Astrocyte of the hippocampus (primary cell): ENCODE data around the gene CA10.

Experiments
- DNase-seq: peaks from one replicate; pipeline ENCODE4 v3.0.0; 2011; ENCODE audit warnings: low read depth, low spot score

Gene CA10

DNA sequence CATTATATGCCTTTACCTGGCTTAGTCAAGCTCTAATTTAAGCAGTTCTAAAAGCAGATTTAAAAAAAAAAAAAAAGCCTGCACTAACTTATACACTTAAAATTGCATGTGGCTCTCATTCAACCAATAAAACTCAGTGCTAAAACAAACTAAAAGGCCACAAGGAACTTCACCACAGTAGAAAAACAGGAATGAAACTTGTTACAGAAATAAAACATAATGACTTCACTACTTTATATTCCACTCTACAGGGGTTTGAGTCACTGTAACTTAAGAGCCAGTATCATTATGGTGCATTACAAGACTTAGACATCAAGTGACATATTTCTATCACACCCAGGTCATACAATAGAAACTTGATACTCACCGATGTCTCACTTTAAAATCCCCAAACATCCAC, 11.1 kb downstream of the CA10 start:
- DNase-seq = peak; percentile 49

DNA sequence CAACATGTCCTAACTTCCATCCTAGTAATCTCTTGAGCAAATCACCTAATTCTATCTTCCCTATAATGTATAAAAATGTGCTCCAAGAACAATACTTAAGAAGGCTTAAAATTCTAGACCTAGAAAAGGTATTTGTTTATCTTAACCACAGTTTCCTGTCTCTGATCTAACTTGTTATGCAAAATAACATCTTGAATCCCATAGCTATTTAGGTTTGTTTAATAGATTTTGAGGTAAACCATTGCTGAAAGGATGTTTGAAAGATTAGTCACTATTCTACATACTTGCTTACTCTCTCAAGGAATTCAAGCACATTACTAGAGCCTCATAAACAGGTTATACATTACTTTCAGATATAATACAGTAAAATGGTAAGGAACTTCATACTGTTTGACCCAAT, 13.0 kb downstream of the CA10 start:
- DNase-seq = peak; percentile 74

DNA sequence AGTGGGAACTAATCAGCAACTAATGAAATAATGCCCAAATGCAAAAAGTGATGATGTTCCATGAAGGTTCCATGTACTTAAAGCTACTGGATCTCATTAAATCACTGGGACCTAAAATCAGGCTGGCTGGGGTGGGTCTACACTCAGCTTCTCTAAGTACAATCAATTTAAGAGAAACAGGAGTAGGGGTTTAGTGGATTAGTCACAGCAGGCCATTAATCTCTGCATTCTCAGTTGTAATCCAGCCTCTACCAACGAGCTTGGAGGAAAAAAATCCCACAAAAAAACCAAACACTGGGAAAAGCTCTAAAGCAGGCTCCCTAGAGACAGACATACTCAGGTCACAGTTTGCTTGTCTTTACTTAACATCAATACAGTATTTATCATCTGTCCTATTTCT, 15.0 kb downstream of the CA10 start:
- DNase-seq = no peak

DNA sequence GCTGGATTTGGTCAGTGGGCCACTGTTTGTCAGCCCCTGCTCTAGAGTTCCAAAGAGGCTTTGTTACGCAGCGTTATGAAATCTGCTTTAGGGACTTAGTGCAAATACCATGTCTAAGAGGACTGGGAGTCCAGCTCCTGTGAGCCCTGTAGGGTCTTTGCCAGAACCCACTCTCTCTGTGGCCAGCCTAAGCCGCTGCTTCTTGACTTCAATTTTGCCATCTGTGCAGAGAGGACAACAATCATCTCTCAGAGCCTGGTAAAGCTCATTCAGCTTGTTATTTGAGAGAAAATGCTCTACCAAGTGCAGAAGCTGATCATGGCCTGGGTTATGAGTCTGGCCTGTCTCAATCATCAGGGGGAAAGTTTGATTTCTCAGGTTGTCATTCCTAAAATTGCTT, 17.9 kb downstream of the CA10 start:
- no peak for DNase-seq

DNA sequence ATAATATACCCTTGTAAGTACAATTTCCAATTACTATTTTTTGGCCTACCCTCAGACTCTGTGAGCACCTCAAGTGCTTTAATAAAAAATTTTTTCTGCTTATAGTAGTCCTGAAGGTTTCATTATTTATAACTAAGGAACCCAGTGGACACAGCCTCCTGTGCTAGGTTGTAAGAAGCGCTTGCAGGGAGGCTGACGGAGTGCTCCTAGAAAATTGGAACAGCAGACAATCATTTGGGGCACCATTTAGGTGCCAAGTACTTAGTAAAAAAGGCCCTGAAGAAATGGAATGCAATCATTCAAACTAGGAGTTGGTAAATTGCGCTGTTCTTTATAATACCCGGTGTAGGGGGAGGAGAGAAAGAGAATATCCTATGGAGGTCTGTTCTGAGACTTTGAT, 19.8 kb downstream of the CA10 start:
- DNase-seq = no peak

DNA sequence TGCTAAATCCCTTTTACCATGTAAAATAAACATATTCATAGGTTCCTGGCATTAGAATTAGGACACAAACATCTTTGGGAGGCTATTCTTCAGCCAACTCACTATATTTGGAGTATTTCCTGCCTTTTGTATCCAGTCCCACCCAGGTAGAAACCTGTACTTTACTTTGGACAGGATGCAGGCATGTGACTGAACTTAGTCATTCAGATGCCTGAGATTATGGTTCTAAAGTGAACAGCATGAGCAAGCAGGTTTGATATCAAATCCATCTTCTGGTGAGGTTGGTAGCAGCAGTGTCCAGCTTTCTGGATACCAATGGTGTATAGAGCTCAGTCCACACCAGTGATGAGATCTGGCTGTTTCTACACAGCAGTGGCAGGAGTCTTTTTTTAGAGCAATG, 20.2 kb downstream of the CA10 start:
- no peak for DNase-seq

DNA sequence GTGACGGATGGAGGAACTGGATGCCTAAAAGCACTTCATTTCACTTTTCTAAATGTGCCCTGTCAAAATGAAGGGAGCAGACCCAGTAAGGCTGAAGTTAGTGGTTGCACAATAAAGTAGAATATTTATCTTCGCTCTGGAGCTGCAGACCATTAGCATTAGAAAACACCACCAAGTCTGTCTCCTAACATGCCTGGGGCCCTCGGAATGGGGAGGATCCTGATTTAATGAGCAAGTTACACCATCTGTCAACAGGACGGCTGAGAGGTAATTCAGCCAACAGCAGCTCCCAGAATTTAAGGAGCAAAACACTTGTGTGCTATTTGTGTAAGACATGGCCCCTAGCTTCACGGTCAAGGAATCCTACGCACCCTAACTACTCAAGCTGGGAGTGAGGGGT, 22.3 kb downstream of the CA10 start:
- no peak for DNase-seq

DNA sequence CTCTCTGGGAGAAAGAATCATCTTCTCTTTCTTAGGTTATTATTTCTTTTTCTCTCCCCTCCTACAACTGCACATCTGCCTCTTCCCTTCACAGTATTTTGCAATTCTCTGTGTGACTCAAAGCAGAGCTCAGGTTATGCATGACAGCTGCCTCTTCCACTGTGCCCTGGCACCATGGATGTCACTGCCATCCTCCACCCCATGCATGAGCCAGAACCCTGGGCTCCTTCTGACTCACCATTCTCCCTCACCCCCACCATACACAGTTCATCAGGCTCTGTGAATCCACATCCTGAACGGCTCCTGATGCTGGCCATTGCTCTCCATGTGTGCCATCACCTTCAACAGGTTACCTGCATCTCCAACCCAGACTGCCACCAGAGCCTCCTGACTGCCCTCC, 23.9 kb downstream of the CA10 start:
- DNase-seq = no peak

DNA sequence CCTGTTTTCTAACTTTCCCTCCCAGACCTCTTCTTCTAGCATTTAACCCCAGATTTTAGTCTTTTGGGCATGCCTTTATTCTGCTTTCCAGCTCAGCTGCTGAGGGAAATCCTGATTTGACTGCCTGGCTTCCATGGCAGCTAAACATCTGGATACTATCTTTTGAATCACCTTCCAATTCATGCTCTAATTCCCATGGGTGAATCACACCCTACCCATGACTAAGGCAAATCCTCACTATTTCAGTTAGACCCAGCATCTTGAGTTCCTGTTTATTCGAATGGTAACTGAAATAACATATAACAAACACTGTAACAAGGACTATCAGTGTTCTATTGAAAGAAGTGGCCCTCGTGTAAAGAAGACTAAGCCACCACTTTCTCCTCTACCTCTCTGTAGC, 29.8 kb downstream of the CA10 start:
- DNase-seq = no peak

DNA sequence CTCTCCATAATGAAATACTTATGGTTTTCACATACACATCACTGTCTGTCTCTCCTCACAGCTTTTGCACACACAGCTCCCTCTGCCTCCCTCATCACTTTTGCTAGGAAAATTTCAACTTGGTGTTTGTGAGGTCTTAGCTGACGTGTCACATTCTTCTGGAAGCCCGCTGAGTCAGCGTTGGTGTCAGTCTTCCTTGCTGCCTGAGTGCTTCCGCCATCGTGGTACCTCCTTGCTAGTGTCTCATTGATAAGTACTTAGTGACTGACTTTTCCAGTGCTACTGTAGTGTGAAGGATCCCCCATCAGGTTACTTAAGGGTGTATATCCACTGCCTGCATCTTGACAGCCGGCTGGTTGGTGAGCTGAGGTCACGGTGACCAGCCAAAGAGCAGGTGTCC, 33.5 kb downstream of the CA10 start:
- DNase-seq = no peak

DNA sequence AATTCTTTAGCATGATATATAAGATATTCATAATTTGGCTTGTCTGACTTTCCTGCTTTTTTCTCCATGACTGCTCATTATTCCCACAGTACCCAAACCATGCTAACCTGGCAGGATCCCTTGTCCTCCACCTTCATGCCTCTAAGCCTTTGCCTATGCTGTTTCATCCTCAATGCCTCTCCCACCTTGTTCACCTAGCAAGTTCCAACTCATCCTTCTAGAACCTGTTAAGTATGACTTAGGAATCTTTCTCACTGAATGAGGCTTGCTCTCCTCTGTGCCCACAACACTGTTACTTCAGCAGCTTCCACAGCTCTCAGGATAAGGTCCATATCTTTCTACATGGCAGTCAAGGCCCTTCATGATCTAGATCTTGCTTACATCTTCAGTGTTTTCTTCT, 34.0 kb downstream of the CA10 start:
- no peak for DNase-seq

DNA sequence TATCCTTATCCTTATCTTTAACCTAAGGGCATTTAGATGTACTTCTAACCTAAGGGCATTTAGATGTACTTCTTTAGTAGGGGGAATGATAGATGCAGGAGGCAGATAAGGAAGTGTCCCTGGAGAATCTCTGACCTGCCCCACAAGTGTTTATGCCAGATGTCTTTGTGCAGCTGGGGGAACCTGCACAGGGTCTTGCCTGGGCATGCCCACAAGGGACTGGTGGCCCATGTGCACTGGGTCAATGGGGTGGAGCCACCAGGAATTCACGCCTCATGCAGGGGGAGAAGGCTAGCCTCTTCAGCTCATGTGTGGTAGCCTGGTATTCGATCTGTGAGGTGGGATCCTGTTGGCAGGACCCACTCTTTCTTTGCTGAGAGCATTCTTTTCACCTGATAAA, 38.0 kb downstream of the CA10 start:
- DNase-seq = no peak

DNA sequence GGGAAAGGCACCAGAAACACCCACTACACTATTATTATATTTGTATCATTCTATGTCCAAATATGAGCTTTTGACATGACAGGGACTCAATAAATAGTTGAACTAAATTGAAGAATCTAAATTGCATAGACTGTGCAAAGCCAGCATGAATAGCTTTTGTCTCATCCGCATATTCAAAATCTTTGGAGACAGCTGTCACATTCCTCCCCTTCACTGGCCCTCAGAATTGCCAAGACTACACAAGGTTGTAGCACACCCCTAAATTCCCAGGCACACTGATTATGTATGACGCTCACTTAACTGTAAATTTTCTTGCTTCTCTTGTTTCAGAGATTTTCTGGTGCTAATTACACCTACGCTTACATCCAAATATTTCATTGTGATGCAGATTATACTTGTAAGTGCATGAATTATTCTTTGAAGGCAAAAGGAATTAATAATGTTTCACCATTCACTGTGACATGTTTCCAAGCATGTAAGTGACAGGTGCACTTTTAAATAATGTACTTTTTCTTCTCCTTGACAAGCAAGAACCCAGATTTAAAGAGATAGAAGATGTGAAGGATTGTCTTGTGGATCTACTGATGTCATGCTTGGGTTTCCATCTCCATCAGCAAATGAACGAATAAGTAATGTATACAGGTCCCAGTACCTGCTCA, 47.5 kb downstream of the CA10 start:
- DNase-seq = no peak

DNA sequence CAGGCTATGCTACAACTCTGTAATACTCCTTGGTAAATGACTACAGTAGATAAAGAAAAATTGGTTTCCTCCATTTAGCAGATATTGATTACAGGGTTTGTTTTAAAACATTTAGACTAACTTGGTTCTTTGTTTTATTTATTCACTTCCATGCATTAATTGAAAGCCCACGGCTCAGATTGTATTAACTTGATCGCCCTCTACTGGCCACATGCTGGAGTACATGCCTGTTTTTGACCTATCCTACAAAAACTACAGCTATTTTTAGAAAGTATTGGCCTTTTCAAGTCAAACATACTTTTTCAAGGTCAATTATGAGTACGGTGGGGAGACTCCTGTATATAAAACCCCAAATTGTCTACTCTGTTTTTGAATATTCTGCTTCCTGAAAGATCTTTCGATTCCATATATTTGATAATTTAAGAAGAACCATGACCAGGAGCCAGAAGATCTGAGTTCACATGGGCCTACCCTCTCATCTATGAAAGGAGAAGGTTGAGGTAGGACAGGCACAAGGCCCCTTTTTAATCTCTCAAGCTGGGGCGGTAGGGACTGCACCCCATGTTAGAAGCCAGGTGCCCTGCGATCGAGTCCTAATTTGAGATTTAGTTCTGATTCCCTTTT, 51.8 kb downstream of the CA10 start:
- DNase-seq = peak; percentile 74

DNA sequence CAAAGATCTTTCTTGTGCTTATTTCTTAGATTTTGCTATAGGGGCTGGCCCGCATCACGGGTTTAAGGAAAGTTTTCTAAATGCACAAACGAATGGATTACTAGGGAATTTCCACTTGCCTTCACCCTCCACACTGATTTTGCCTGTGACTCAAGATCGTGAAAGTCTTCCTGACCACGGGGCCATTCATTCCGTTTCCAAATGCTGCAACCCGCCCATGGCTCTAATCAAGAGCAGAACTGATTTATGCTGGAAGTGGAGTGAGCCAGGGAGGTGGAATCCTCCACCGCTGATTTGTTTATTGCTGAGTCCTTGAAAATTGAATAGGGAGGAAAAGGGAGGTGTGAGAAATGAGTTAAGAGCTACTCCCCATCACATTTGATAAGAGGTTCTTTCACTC, 52.4 kb downstream of the CA10 start:
- DNase-seq = peak; percentile 6

DNA sequence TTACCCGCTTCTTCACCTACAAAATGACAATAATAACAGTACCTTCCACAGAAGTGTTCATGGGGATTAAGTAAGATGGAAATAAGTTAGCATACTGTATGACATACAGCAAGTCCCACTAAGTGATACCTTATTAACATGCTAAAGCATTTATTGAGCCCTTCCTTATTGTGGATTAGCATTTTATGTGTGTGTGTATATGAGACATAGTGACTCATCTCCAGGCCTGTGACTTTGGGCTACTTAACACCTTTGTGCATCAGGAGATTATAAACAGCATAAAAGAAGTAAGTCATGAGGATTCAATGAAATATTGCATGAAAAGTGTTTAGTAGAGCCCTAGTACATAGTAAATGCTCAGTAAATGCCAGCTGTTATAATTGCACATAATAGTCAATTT, 52.9 kb downstream of the CA10 start:
- no peak for DNase-seq

DNA sequence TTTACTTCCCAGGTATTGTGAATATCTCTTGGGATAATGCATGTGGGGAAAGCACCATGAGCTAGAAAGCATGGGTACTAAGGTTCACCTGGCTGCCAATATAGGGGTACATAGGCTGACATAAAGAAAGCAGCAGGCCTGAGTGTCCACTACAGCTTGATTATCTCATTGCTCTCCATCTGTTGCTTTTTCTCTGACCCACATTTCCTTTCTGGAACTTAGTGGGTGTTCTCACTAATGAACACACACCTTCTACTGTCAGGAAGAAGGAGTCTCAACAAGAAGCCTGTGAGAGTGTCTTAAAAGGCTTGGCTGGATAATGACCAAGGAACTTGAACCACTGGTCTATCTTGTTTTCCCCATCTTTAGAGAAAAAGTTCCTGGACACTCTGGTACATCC, 62.5 kb downstream of the CA10 start:
- no peak for DNase-seq

DNA sequence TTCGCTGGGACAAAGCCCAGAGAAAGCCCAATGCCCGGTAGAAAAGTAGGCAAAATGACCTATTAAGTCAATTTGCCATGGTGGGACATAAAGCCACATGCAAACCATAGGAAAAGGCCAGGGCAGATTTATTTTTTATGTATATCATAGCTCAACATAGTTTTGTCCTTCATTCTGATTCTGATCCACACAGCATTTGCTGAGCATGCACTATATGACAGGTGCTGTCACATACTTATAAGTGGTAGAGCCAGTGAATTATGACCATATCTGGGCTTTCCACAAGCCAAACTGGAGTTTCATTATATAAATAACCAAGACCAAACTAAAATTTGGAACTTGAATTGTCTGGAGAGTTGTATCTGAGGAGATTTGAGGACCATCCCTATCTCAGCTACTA, 74.3 kb downstream of the CA10 start:
- no peak for DNase-seq

DNA sequence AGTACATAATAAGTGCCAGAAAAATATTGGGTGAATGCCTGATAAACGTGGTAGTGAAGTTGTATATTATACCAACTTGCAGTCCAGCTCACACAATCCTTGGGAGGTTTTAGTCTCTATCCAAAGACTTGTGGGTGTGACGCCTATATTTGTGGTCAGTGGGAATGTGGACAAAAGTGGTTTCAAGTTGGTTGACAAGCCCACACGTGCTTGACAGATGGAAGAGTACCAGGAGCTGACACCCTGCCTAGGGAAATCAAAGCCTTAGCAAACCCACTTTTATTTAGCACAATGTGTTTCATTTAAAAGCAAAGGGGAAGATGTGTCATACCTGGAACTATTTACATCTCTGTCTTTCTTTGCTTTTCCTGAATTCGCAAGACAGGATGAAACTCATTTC, 79.0 kb downstream of the CA10 start:
- no peak for DNase-seq

DNA sequence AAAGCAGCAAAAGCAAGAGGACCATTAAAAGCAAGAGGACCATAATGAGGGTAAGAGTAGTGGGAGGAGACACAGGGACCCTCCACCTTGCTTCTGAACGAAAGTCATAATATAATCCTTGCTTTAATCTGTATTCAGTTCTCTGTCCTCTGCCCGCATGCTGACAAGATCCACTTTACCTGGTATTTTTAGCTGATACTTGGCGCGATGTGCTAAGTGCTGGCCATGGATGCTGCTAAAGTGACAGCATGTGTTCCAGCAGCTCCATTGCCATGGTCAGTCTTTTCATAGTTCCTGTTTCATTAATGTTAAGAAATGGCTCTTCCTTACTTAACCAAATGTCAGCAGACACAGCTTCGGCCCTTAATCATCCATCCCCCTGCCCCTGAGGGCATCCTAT, 86.8 kb downstream of the CA10 start:
- DNase-seq = no peak

DNA sequence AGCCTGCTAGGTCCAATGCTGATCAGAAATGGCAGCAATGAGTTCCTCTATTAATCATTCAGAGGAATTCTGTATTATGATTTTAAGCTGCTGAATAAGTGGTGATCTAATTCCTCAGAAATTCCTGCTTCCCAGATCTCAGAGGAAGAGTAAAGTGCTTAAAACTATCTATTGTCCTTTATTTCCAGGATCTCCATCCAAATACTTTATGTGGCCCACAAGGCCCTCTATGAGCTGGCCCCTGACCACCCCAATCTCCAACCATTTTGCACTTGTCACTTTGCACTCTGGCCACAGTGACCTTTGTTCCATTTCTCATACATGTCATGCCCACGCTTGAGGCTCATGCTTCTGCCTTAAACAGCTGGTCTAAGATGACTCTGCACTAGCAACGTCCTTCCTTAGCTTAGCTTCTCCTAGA, 93.7 kb downstream of the CA10 start:
- peak; percentile 7 for DNase-seq

DNA sequence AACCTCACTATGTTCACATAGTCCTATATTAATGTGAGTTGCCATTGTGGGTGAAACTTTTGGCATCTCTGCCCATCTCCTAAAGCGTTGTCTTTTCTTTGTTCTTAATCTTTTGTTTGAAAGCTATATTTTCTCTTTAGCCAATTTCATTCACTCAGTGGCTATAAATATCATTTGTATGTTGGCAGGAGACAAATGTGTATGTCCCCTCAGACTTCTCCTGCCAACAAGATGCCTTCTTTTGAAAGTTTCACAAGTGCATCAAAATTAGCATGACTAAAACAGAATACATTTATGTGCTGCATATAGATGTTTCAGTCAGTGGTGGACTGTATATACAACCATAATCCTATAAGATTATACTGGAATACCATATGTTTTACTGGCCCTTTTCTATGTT, 109.0 kb downstream of the CA10 start:
- DNase-seq = no peak

DNA sequence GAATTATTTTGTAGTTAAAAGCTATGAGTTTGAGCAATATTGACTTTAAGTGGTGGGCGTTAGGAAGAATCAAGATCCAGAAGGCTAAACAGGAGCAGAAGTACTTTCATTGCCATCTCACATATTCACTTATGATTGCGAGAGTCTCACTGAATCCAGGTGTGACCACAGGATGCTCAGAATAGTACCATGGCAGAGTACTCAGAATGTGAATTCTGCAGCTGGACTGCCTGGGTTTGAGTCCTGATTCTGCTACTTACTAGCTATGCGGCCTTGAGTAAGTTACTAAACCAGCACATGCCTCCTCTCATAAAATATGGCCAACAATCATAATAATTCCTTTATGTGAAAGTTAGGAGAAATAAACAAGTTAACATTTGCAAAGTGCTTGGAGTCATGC, 109.5 kb downstream of the CA10 start:
- DNase-seq = no peak
